ENCODE data around the gene VAT1L. TPM values are rescaled to one million over a fixed set of nuclear protein-coding genes. Genes with fewer than 3 reads are reported as not detected.

VAT1L gene
- total RNA-seq, 1 donor from 2014 or later, result 4.8 TPM

DNA sequence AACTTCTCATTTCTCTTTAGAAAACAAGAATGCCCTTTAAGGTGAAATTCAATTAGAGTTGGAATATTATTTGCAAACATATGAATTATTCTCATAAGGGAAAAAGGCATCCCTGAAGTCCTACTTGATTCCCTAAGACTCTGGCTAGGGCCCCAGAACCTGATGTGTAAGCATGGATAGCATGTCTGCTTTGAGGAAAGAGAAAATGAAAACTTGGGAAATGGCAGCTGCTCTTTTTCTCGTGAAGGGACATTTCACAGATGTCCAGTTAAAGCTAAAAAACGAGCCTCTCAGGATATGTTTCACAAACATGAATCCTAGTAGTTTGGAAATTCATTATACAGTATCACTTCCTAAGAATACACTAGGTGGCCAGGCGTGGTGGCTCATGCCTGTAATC is 121.7 kb downstream of the VAT1L start:
- no peak overlapping the region for H3K4me3 Mint-ChIP-seq
- DNase-seq (ENCODE audit: low read depth, low spot score), result no peak
- H3K9me3 Mint-ChIP-seq, result peaks cover 3% of the 10 kb centered on the region
- H3K4me1 Mint-ChIP-seq, result peaks cover 18% of the 10 kb centered on the region
- no peaks in the 10 kb centered on the region for H3K27me3 Mint-ChIP-seq (ENCODE audit: low read depth)
- H3K36me3 Mint-ChIP-seq (ENCODE audit: low read depth), result no peaks in the 10 kb centered on the region
- TF ChIP-seq, protein P1, sequence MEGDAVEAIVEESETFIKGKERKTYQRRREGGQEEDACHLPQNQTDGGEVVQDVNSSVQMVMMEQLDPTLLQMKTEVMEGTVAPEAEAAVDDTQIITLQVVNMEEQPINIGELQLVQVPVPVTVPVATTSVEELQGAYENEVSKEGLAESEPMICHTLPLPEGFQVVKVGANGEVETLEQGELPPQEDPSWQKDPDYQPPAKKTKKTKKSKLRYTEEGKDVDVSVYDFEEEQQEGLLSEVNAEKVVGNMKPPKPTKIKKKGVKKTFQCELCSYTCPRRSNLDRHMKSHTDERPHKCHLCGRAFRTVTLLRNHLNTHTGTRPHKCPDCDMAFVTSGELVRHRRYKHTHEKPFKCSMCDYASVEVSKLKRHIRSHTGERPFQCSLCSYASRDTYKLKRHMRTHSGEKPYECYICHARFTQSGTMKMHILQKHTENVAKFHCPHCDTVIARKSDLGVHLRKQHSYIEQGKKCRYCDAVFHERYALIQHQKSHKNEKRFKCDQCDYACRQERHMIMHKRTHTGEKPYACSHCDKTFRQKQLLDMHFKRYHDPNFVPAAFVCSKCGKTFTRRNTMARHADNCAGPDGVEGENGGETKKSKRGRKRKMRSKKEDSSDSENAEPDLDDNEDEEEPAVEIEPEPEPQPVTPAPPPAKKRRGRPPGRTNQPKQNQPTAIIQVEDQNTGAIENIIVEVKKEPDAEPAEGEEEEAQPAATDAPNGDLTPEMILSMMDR (conservative IDR thresholded peaks at IDR 0.05), result no peak
- H3K27ac Mint-ChIP-seq (ENCODE audit: unreplicated experiment), result no peak overlapping the region

GRCh38 chr16:77912617-77913016 is 124.3 kb downstream of the VAT1L start:
- peaks cover 3% of the 10 kb centered on the region for H3K9me3 Mint-ChIP-seq
- TF ChIP-seq, protein P1 (conservative IDR thresholded peaks at IDR 0.05), result no peak
- no peak for DNase-seq (ENCODE audit: low read depth, low spot score)
- peak overlapping the region; percentile 73 for H3K27ac Mint-ChIP-seq (ENCODE audit: unreplicated experiment)
- H3K36me3 Mint-ChIP-seq (ENCODE audit: low read depth), result no peaks in the 10 kb centered on the region
- no peaks in the 10 kb centered on the region for H3K27me3 Mint-ChIP-seq (ENCODE audit: low read depth)
- H3K4me3 Mint-ChIP-seq, result no peak overlapping the region
- peaks cover 18% of the 10 kb centered on the region for H3K4me1 Mint-ChIP-seq

DNA sequence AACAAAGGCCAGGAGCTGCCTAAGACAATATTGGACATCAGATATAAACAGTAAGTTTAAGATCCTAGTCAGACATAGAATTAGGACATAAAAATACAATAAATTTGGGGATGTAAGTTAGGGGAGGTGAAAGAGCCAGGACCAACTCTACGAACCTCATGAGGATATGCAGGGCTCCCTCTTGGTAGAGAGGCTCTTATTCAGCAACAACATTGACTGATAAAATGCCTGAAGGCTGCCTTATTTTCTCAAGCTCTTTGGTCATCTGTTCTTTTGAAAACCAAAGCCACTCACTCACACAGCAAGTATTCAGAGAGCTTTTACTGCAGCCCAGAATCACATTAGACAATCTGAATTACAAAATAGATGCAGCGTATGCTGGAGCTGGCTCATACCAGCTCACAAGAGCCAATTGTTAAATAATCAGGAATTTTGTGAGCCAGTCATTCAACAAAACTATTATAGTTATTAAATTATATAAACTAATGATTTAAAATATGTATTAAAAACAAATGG is 125.4 kb downstream of the VAT1L start:
- Mint-ChIP-seq H3K9me3 (peaks cover 3% of the 10 kb centered on the region), H3K36me3 (ENCODE audit: low read depth) (no peaks in the 10 kb centered on the region), H3K4me3 (no peak overlapping the region), H3K27me3 (ENCODE audit: low read depth) (no peaks in the 10 kb centered on the region), H3K27ac (ENCODE audit: unreplicated experiment) (no peak overlapping the region), H3K4me1 (peaks cover 18% of the 10 kb centered on the region)
- TF ChIP-seq, protein P1 (conservative IDR thresholded peaks at IDR 0.05), result no peak
- DNase-seq (ENCODE audit: low read depth, low spot score), result no peak

- Mint-ChIP-seq H3K4me1 (peaks cover 18% of the 10 kb centered on the region), H3K36me3 (ENCODE audit: low read depth) (no peaks in the 10 kb centered on the region), H3K4me3 (no peak overlapping the region), H3K9me3 (no peaks in the 10 kb centered on the region), H3K27me3 (ENCODE audit: low read depth) (no peaks in the 10 kb centered on the region), H3K27ac (ENCODE audit: unreplicated experiment) (no peak overlapping the region)
- no peak for DNase-seq (ENCODE audit: low read depth, low spot score)
- TF ChIP-seq, protein P1 (conservative IDR thresholded peaks at IDR 0.05), result no peak
These were observed 127.7 kb downstream of the VAT1L start for GRCh38 chr16:77916111-77916510.

- TF ChIP-seq, protein P1 (conservative IDR thresholded peaks at IDR 0.05), result no peak
These were observed 129.6 kb downstream of the VAT1L start for GRCh38 chr16:77917971-77918370.

More at GRCh38 chr16:77917971-77918370, 129.6 kb downstream of the VAT1L start:
- H3K4me3 Mint-ChIP-seq, result no peak overlapping the region
- peaks cover 19% of the 10 kb centered on the region for H3K4me1 Mint-ChIP-seq
- no peak overlapping the region for H3K27ac Mint-ChIP-seq (ENCODE audit: unreplicated experiment)
- DNase-seq (ENCODE audit: low read depth, low spot score), result no peak
- no peaks in the 10 kb centered on the region for H3K9me3 Mint-ChIP-seq
- H3K27me3 Mint-ChIP-seq (ENCODE audit: low read depth), result no peaks in the 10 kb centered on the region
- no peaks in the 10 kb centered on the region for H3K36me3 Mint-ChIP-seq (ENCODE audit: low read depth)

Data from neural crest cell (in vitro differentiated cells).